NCI-H2171 (cell line): ENCODE results near the gene PRKCSH.
"Not testable (repeated sequence)": the region's sequence is repeated elsewhere in the genome, so short reads cannot be mapped to it uniquely, and the experiment has no call there.

Experiments used
- DNase-seq: peaks from one replicate; lab custom pipeline; 2025; lab: John Stamatoyannopoulos, UW

Gene PRKCSH

GRCh38 chr19:11450570-11451326, 15.3 kb downstream of the PRKCSH start:
- DNase-seq, result no peak

- DNase-seq, result no peak
These were observed 16.0 kb downstream of the PRKCSH start for GRCh38 chr19:11451327-11451870.

- no peak for DNase-seq
These were observed 16.6 kb downstream of the PRKCSH start for GRCh38 chr19:11451871-11452619.

- DNase-seq, result no peak
These were observed 17.3 kb downstream of the PRKCSH start for GRCh38 chr19:11452620-11453310.

- DNase-seq, result no peak
These were observed 18.3 kb downstream of the PRKCSH start for GRCh38 chr19:11453468-11454341.

GRCh38 chr19:11455233-11455554, 19.8 kb downstream of the PRKCSH start:
- not testable (repeated sequence) for DNase-seq

- DNase-seq, result no peak
These were observed 21.2 kb downstream of the PRKCSH start for GRCh38 chr19:11456659-11457058.

- no peak for DNase-seq
These were observed 21.7 kb downstream of the PRKCSH start for GRCh38 chr19:11457115-11457514.

- DNase-seq, result no peak
These were observed 22.4 kb downstream of the PRKCSH start for GRCh38 chr19:11457831-11458230.

- no peak for DNase-seq
These were observed 22.9 kb downstream of the PRKCSH start for GRCh38 chr19:11458236-11458900.

GRCh38 chr19:11458912-11459311, 23.5 kb downstream of the PRKCSH start:
- not testable (repeated sequence) for DNase-seq

- no peak for DNase-seq
These were observed 24.8 kb downstream of the PRKCSH start for GRCh38 chr19:11460207-11460606.

GRCh38 chr19:11461453-11461852, 26.0 kb downstream of the PRKCSH start:
- DNase-seq, result no peak

GRCh38 chr19:11463391-11463790, 28.0 kb downstream of the PRKCSH start:
- no peak for DNase-seq

GRCh38 chr19:11464333-11465265, 29.2 kb downstream of the PRKCSH start:
- no peak for DNase-seq

- no peak for DNase-seq
These were observed 30.2 kb downstream of the PRKCSH start for GRCh38 chr19:11465600-11465999.

- DNase-seq, result not testable (repeated sequence)
These were observed 32.9 kb downstream of the PRKCSH start for GRCh38 chr19:11468266-11468845.

- no peak for DNase-seq
These were observed 38.3 kb downstream of the PRKCSH start for GRCh38 chr19:11473725-11474124.

- DNase-seq, result not testable (repeated sequence)
These were observed 39.9 kb downstream of the PRKCSH start for GRCh38 chr19:11475343-11475742.

- DNase-seq, result no peak
These were observed 40.4 kb downstream of the PRKCSH start for GRCh38 chr19:11475861-11476260.
